Right atrium auricular region (tissue), 2 donors: ENCODE data around the gene FGD4. TPM values are rescaled to one million over a fixed set of nuclear protein-coding genes. Genes with fewer than 3 reads are reported as not detected.

ENCODE experiments used
- DNase-seq: peaks from one replicate; pipeline ENCODE4 v3.0.0-alpha.2; 2019; ENCODE audit warnings: low spot score
- H3K27ac ChIP-seq, 2 donors: fragments of 200-600 bp; sonication (generic); 1 replicate in 1 of 2; 2 replicates in 1 of 2; pipeline ENCODE4 v1.5.1; 2016 to 2019
- H3K27me3 ChIP-seq, 2 donors: fragments of 200-600 bp; sonication (generic); one replicate each; pipeline versions ENCODE4 v1.5.1 to v1.6.0; 2017 to 2019
- H3K36me3 ChIP-seq: fragments of 200-600 bp; sonication (generic); one replicate; pipeline ENCODE4 v1.5.1; 2016
- H3K4me1 ChIP-seq, 2 donors: fragments of 200-600 bp; sonication (generic); one replicate each; pipeline versions ENCODE4 v1.5.1 to v1.6.0; 2017 to 2019
- H3K4me3 ChIP-seq, 2 donors: fragments of 200-600 bp; sonication (generic); 1 replicate in 1 of 2; 2 replicates in 1 of 2; pipeline ENCODE4 v1.5.1; 2017 to 2019; ENCODE audit warnings: mild to moderate bottlenecking in 1 of 2, moderate library complexity in 1 of 2
- H3K9me3 ChIP-seq, 2 donors: fragments of 200-600 bp; sonication (generic); one replicate each; pipeline ENCODE4 v1.5.1; 2019
- total RNA-seq, 2 donors: library from RNA; depleted of rRNA; stranded (reverse); fragments of >200 nt; gene quantifications; one replicate each; pipeline ENCODE4 v1.1.0, GENCODE V29; 2016
- TF ChIP-seq, protein P1 (sequence below), 2 donors: fragments of 200-600 bp; sonication (generic); IDR thresholded peaks; one replicate each; pipeline ENCODE4 v1.5.1; 2019; ENCODE audit warnings: antibody characterized with exemption in 2 of 2

FGD4 gene
- total RNA-seq, 2 donors from 2014 or later, result 13.5 to 16.2 TPM

DNA sequence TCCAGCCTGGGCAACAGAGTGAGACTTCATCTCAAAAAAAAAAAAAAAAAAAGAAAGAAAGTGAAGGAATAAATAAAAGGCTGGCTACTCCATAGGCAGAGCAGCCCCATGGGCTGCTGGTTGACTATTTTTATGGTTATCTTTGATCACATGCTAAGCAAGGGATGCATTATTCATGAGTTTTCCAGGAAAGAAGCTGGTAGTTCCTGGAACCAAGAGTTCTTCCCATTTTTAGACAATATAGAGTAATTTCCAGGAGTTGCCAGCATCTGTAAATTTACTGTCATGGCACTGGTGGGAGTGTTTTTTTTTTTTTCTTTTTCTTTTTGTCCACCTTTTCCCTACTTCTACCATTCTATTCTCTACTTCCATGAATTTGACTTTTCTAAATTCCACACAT, 24.2 kb downstream of the FGD4 start:
- Histone ChIP-seq H3K4me3 (no peak overlapping the region), H3K27ac (no peak overlapping the region), H3K4me1 (peaks cover 0 to 29% of the 10 kb centered on the region in 2 donors), H3K36me3 (no peaks in the 10 kb centered on the region), H3K9me3 (peaks cover 0 to 3% of the 10 kb centered on the region in 2 donors), H3K27me3 (no peaks in the 10 kb centered on the region)
- no peak for DNase-seq
- TF ChIP-seq, protein P1, sequence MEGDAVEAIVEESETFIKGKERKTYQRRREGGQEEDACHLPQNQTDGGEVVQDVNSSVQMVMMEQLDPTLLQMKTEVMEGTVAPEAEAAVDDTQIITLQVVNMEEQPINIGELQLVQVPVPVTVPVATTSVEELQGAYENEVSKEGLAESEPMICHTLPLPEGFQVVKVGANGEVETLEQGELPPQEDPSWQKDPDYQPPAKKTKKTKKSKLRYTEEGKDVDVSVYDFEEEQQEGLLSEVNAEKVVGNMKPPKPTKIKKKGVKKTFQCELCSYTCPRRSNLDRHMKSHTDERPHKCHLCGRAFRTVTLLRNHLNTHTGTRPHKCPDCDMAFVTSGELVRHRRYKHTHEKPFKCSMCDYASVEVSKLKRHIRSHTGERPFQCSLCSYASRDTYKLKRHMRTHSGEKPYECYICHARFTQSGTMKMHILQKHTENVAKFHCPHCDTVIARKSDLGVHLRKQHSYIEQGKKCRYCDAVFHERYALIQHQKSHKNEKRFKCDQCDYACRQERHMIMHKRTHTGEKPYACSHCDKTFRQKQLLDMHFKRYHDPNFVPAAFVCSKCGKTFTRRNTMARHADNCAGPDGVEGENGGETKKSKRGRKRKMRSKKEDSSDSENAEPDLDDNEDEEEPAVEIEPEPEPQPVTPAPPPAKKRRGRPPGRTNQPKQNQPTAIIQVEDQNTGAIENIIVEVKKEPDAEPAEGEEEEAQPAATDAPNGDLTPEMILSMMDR (IDR thresholded peaks at IDR 0.05), result no peak

DNA sequence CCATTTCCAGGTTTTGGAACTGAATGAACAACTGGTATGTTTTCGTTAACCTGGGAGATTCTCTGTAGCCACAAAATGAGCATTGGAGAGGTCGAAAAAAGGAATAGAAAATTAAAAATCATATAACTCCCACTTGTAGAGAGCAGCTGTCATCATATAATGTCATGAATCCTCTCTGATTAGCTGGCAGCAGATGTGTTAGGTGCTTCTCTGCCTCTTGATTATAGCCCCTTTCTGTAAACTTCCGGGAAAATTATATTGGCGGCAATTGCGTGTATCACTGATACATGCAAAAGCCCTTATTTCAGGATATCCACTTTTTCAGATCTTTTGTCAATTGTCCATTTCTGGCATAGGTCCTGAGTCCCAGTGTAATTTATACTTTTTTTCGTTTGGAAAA, 31.7 kb downstream of the FGD4 start:
- H3K4me1 ChIP-seq, result no peaks in the 10 kb centered on the region
- no peaks in the 10 kb centered on the region for H3K27me3 ChIP-seq
- H3K4me3 ChIP-seq, result no peak overlapping the region
- H3K9me3 ChIP-seq, result peaks cover 0 to 6% of the 10 kb centered on the region in 2 donors
- H3K27ac ChIP-seq, result no peak overlapping the region
- H3K36me3 ChIP-seq, result no peaks in the 10 kb centered on the region
- TF ChIP-seq, protein P1 (IDR thresholded peaks at IDR 0.05), result no peak
- no peak for DNase-seq

DNA sequence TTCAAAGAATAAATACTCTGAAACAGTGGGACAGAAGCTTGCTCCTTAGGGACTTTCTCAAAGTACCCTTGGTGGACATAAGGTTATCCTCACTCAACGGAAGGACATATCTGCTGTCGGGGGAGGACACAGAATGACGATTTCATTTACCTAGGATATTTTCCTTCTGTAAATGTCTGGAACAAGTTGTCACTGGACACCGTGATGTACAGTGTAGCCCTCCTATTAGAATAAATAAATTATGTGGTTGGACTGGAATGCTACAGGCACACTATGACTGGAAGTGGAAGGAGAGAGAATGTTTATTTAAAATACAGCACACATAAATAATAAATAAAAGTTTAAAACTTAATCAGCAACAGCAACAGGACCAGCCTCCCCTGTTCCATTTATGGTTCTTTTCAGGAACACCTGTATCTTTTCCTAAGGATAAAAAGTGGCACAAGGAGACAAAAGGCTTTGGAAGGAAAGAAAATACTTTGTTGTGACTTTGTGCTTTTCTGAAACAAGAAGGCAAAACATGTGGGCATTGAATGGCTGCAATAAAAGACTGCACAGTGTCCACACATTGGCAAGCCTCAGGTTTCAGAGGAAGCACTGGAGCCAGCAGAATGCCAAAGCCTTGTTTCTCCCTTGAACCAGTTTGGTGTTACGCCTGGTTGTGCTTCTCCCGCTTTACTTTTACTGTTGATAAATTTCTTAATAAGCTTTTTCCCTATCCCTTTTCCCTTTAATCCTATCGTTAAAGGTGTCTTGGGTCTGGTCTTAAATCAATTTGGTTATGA, 36.8 kb downstream of the FGD4 start:
- Histone ChIP-seq H3K36me3 (no peaks in the 10 kb centered on the region), H3K4me1 (peaks cover 0 to 12% of the 10 kb centered on the region in 2 donors), H3K27me3 (no peaks in the 10 kb centered on the region), H3K9me3 (no peaks in the 10 kb centered on the region), H3K27ac (no peak overlapping the region), H3K4me3 (no peak overlapping the region)
- TF ChIP-seq, protein P1 (IDR thresholded peaks at IDR 0.05), result no peak
- no peak for DNase-seq

DNA sequence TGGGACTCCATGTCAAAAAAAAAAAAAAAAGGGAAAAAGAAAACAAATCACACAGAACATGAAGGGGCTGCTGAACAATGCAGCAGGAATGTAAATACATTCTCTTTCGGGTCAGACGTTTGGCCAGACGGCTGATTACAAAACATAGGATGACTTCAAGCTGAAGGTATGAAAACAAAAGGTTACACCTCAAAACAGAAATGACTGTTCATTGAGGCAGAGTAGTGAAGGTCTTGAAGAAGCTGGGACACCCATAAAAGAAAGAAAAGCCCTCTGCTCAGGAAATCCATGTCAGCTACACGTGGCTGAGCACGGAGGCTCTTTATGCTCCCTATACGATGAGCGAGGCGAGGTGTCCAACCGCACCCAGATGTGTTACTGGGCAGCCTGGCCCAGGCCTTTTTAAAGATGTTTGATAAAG, 37.7 kb downstream of the FGD4 start:
- TF ChIP-seq, protein P1 (IDR thresholded peaks at IDR 0.05), result no peak
- Histone ChIP-seq H3K27me3 (no peaks in the 10 kb centered on the region), H3K4me3 (no peak overlapping the region), H3K36me3 (no peaks in the 10 kb centered on the region), H3K4me1 (peaks cover 0 to 17% of the 10 kb centered on the region in 2 donors), H3K9me3 (no peaks in the 10 kb centered on the region), H3K27ac (no peak overlapping the region)
- no peak for DNase-seq

DNA sequence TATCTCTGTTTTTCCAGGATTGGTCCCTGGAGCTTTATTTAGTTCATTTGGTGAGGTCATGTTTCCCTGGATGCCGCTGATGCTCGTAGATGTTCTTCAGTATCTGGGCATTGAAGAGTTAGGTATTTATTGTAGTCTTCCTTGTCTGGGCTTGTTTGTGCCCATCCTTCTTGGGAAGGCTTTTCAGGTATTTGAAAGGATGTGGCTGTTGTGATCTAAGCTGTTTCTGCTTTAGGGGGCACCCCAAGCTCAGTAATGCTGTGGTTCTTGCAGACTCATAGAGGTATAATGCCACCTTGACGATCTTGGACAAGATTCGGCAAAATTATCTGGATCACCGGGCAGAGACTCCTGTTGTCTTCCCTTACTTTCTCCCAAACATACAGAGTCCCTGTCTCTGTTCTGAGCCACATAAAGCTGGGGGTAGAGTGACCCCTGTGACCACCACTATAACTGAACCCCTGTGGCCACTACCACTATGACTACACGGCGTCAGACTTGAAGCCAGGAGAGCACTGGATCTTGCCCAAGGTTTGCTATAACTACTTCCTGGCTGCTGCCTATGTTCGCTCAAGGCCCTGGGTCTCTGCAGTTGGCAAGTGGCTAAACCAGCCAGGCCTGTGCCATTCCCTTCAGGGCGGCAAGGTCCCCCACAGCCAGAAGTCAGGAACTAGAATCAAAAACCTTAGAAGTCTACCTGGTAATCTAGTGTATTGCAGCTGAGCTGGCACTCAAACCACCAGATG, 40.9 kb downstream of the FGD4 start:
- Histone ChIP-seq H3K9me3 (no peaks in the 10 kb centered on the region), H3K4me3 (no peak overlapping the region), H3K36me3 (no peaks in the 10 kb centered on the region), H3K27me3 (no peaks in the 10 kb centered on the region), H3K27ac (no peak overlapping the region), H3K4me1 (peaks cover 0 to 26% of the 10 kb centered on the region in 2 donors)
- no peak for DNase-seq
- TF ChIP-seq, protein P1 (IDR thresholded peaks at IDR 0.05), result no peak
